Fibroblast of skin of abdomen (primary cell): ENCODE data around the gene AVPR2.

ENCODE experiments used
- DNase-seq: peaks from one replicate; pipeline ENCODE4 v3.0.0-alpha.2; 2013

The AVPR2 gene

DNA sequence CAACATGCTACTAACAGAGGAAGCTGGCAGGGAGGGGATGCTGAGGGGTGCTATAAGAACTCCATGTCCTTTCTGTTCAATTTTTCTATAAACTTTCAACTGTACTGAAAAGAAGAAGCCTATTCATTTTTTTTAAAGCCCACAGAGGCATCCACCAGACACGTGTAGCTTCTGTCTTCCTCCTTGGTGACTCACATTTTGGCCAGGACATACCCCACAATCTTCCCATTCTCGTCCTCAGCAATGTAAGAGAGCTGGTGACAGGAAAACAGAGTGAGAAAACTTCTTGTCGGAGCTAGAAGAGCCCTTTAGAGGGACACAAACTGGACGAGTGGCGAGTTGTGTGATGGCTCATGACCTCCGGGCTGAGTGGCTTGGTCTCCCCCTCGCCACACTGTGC lies 29.3 kb downstream of the AVPR2 start:
- DNase-seq = peak; percentile 24

- no peak for DNase-seq
Observed at GRCh38 chrX:153934148-153934761, 29.8 kb downstream of the AVPR2 start.

- DNase-seq = peak; percentile 72
Observed at GRCh38 chrX:153934762-153935325, 30.4 kb downstream of the AVPR2 start, which contains the start of gene NAA10. Gene NAA10 (minus strand): TSS chrX:153935037. CDS start chrX:153934904, 133 bp downstream.

- DNase-seq = no peak
Observed at GRCh38 chrX:153935326-153935851, 30.9 kb downstream of the AVPR2 start.

- DNase-seq = no peak
Observed at GRCh38 chrX:153937056-153937455, 32.6 kb downstream of the AVPR2 start.

GRCh38 chrX:153938226-153938786 lies 33.8 kb downstream of the AVPR2 start:
- no peak for DNase-seq

DNA sequence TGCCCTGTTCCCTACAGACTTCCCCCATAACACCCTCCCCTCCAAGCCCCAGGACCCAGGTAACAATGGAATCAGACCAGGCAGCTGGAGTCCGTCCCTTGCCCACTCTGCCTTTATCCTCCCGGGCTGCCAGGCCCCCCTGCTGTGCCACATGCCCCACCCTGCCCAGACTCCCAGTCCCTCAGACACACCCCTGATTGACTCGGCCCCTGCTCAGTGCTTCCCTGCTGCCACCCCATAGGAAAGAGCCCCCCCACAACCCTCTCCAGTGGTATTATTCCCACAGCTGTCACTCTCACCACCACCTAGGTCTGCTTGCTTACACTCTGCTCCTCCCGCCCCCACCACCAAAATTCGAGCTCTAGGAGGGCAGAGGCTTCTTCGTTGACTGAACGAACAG lies 35.1 kb downstream of the AVPR2 start:
- no peak for DNase-seq

DNA sequence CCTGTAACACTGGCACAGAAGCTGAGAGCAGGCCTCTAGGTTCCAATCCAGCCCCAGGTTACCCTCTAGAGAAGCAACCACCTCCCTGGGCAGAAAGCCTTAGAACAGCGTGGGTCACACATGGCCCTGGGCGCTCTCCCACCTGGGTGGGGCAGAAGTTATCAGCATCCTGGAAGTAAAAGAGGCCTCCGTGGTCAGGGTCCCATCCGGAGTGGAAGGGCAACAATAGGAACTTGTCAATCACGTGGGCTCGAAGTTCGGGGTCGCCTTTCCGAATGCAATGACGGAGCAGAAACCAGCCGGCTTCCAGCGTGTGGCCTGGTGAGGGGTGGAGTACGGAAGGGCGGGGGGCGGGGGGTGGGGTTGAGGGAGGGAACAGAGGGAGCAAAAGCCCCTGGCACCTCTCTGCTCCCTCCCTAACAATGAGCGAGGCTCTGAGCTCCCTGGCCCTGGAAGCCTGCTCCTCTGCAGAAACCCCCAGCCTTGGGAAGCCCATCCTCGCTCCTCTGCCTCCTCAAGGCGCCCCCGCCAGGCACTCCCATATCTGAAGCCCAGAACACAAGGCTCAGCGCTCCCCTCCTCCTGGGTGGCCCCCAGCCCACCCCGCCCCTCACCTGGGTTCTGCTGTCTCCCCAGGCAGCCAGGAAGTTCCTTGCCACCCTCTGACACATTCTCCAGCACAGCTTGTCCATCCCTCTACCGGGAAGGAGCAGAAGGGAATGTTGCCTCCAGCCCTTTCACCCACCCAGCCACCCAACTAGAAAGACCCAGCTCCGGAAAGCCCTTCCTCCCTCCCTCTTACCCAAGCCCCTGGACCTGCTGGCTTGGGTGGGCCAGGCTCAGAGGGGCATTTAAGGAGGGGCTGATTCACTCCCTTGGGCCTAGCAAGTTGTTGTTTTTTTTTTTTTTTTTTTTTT lies 37.1 kb downstream of the AVPR2 start:
- no peak for DNase-seq

GRCh38 chrX:153944140-153944799 lies 39.8 kb downstream of the AVPR2 start, which contains the start of gene RENBP:
Gene RENBP (minus strand): TSS chrX:153944643. CDS start chrX:153944610, 33 bp downstream.
- DNase-seq = no peak

GRCh38 chrX:153944800-153945150 lies 40.3 kb downstream of the AVPR2 start:
- DNase-seq = no peak

- no peak for DNase-seq
Observed at GRCh38 chrX:153945956-153946943, 41.8 kb downstream of the AVPR2 start.

- DNase-seq = peak; percentile 74
Observed at GRCh38 chrX:153947009-153947769, 42.7 kb downstream of the AVPR2 start.

- DNase-seq = no peak
Observed at GRCh38 chrX:153948002-153948466, 43.6 kb downstream of the AVPR2 start.

GRCh38 chrX:153948847-153949805 lies 44.7 kb downstream of the AVPR2 start:
- DNase-seq = no peak

- DNase-seq = no peak
Observed at GRCh38 chrX:153950127-153950526, 45.7 kb downstream of the AVPR2 start.

DNA sequence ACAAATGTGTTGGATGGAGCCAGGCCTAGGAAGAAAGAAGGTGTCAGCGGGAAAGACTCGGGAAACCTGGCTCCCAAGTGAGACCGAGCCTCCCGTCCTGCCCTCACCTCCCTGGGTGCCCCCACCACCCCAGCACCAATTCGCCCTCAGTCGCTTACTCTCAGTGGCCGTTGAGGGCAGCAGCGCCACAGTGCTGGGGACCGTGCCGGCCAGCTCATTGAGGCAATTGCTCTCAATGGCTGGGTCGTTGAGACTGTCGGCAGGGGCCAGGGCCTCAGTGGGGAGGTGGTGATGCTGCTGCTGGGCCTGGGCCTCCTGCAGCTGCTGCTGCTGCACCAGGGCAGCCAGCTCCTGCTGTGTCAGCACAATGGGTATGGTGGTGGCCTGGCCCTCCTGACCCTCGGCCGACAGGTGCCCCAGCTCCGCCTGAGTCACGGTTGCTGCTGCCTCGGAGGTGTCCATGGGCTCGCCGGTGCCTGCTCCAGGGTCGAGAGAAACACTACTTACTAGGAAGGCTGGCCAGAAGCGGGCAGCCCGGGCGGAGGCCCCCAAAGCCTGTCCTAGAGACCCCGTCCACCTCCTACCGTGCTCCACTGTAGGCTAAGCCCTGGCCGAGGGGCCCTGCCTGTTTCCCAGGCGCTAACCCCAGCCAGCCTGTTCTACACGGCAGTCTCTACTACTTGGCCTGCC lies 47.4 kb downstream of the AVPR2 start:
- DNase-seq = no peak

DNA sequence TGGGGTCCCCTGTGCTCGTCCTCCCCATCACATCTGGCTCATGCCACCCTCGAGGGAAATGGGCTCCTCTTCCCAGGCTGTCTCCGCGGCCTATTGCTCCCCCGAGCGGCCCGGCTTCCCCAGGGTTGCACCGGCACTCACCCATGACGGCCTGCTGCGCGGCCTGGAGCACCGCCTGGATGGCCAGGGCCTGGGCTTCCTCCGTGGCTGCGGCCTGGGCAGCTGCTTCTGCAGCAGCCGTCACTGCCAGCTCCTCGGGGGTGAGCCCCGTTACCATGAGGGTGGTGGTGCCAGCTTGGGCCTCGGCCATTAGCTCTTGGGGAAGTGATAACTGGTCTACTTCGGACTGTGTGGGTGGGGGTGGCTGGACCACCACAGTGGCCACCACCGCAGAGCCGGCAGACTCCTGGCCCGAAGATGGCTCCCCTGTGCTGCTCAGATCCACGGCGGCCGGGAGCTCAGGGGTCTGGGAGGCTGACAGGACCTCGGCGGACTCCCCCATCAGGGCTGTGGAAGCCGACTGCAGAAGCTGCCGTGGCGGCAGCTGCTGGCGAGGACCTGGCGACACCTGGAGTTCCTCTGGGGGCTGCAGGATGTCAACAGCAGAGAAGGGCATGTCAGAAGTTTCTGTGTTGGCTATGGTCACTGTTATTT lies 48.0 kb downstream of the AVPR2 start:
- DNase-seq = no peak

DNA sequence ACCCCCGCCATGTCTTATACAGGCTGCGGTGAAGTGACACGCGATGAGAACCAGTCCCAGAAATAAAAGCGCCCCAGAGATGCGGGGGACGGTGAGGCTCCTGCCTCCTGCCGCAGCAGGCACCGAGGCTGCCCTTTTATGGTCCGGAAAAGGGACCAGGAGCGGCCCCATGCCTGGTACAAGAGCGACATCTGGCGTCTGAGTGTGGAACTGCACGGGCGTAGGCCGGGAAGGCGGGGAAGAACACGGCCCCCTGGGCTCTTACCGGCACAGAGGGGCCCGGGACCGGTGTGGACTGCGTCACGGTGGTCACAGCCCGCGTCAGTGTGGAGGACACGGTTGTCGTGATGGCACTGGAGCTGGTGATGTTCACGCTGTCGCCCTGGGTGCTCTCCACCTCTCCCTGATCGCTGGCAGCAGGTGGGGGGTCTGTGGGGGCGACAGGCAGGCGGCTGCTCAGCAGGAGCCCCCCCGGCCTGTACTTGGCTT lies 48.9 kb downstream of the AVPR2 start:
- peak; percentile 68 for DNase-seq
